GM21737 (cell line): Measurements from ENCODE around the gene MFAP4.

Experiments used
- ATAC-seq: cut with Tn5 transposase; IDR thresholded peaks from one replicate; pipeline ENCODE4 v1.9.1; 2021; ENCODE audit warnings: mild to moderate bottlenecking, moderate library complexity; ENCODE audit not compliant: unreplicated experiment

Gene MFAP4

DNA sequence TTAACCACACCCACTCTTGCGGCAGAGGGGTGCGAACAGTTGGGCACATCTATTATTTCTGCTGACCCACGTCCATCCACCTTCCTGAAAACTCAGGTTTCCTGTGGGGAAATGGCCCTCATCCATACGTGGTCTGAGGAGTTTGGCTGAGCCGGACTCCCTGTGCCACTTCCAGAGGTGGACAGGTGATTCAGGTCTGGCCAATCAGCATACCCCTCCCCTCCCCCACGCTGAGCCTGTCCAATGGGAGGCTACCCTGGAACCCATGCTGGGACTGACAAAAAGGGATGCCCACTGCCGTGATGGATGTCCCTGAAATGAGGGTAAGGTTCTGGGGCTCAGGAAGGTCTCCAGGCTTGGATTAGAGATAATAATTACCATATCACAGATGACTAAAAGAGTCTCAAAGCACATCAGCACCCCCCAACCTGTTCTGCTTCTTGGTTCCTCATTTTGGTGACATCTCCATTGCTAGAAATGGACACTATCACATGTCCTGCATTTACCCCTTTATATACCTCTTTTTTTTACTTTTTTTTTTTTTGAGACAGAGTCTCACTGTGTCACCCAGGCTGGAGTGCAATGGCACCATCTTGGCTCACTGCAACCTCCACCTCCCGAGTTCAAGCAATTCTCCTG is 14.0 kb downstream of the MFAP4 start:
- ATAC-seq = no peak

DNA sequence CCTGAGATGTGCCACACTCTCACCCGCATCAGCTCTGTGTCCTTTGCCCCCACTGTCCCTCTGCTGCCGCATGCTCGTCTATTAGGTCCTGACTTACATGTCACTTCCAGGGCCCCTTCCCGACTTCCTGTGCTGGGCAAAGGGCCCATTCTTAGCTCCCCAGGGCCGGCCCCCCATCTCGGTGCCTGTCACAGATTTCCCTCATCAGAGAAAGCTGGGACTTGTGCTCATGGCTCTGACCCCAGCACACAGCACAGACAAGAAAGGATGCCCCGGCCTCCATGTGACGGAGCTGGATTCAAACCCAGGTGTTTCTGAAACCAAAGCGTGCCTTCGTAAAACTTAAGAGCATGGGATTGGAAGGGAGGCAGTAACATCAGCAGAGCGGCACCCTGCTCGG is 14.6 kb downstream of the MFAP4 start:
- ATAC-seq = no peak

DNA sequence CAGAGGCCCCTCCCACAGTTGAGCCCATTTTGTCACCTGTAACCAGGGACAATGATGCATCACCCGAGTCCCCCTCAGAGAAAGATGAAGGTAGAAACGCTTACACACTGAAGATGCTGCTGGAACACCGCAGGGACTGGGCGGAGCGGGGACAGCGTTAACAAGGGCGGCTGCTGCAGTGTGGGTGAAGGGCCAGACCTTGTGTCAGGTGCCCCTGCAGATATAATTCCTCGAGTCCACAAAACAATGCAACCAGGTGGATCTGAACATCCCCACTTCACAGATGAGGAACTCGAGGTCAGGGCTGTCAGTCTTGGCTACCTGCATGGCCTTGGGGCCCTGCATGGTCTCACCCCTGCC is 15.0 kb downstream of the MFAP4 start:
- no peak for ATAC-seq

DNA sequence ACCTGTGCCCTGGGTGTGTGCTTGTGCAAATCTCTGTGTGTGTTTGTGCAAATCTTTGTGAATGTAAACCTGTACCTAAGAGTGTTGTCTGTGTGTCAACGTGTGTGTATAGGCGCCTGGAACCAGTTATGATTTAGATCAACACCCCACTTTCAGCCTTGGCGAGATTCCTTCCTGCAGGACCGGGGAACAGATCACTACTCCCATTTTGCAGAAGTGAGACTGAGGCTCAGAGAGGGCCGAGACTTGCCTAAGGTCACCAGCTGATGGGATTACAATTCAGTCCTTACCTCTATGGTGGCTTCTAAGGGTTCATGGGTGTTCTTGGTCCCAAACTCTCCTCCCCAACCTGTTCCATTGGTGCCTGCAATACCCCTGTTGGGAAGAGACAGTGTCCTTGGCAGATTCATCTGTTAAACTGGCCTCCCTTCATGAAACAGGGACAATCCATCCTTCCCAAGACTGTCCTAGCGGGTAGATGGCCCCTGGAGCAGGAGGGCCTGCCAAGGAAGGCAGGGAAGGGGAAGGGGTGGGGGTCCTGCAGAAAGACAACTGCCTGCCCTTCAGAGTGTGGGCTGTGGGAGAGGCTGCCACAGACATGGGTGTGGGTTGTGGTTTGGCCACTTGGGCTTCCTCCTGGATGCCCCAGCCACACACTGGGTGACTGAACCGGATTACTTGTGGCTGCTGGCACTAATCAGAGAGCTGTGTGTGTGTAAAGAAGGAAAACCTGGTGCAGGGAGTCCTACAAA is 15.6 kb downstream of the MFAP4 start:
- no peak for ATAC-seq

DNA sequence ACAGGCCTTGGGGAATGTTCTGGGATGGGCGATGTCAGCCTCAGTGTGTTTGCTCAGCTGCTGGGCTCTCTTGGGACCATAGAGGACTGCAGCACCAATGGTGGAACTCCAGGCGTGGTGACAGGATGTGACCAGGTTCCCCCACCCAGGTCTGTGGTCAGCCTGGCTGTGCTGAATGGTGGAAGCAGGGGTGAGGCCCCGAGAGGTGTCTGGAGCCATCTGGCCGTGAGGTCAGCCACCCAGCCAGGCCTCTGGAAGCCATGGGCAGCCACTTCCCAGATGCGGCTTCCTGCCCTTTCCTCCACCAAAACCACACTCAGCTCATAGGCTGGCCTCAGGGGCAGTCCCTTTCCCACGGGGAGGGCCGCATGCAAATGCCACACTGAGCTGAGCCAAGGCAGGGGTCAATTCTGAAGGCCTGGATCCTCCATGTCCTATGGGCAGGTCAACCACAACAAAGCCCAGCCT is 16.5 kb downstream of the MFAP4 start:
- peak; percentile 48 for ATAC-seq

DNA sequence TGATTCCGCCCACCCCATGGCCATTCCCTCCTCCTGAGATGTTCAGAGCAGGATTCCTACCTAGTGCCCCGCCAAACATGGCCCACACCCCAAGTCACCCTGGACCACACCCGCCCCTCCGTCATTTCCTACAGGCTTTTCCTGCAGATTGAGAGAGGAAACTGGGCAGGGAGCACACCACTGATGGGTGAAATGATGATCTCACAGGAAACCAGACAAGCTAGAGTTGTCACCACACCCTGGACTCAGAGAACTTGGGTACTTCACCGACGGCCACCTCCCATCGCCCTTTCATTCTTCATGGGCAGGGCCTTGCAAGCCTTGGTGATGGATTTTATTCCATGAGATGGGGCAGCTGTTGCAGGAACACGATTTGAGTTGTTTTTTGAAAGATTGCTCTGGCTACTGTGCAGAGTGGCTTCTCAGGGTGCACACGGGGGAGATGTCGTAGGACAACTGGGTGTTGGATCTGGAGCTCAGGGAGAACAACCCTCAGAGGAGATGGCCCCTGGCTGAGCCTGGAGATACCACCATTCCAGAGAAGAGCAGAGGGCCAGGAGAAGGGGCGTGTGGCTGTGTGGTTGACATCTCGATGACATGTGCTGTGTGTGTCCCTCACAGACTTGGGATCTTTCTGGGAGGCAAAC is 17.0 kb downstream of the MFAP4 start:
- no peak for ATAC-seq

DNA sequence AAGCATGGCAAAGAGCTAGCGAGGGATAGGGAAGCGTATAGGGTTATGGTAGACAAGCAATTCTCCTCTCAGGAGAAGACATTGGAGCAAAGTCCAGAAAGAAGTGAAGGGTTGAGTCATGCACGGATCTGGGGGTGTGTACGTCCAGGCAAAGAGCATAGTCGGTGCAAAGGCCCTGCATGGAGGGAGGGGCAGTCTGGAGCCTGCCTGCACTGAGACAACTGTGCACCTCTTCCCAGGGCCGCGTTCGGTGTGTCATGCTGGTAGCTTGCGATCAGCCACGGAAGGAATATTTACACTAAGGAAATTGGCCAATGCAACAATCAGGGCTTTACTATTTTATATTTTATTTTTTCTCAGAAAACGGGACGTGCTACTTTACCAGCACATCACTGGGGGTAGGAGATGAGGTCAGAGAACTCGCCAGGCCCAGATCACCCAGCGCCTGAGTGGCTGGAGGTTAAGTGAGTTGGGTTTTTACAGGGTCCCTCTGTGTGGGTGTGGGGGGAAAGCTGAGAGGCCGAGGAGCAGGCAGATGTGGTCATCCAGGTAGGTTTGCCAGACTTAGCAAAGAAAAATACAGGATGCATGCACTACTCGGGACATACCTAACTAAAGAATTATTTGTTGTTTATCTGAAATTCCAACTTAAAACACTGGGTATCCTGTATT is 17.7 kb downstream of the MFAP4 start:
- no peak for ATAC-seq

DNA sequence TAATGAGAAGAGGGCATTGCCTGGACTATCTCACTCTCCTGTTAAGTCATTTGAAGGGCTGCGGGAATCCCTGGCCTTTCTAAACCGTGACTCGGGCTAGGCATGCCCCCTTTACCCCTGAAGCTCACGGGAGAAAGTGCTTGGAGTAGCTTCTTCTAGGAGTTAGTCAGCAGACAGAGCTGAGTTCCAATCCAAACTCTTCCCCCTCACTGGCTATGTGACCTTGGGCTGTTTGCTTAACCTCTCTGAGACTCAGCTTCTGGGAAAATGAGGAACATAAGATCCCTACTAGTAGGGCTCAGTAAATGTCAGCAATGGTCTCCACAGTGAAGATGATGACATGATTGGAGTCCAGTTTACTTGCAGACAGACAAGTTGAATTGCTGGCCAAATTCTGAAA is 18.8 kb downstream of the MFAP4 start:
- ATAC-seq = no peak

DNA sequence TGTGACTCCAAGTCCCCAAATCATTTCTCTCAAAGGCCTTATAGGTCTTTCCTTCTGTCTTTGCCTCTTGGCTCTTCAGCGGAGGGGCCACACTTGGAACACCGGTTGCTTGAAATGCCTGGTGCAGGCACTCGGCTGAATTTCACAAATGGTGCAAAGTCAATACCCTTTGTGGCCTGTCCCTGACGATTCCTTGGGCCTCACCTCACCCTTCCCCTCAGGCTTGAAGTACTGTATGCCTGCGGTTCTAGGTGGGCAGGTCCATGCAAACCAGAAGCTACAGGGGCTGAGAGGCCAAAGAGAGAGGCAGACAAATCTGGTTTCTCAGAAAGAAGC is 20.4 kb downstream of the MFAP4 start:
- no peak for ATAC-seq

DNA sequence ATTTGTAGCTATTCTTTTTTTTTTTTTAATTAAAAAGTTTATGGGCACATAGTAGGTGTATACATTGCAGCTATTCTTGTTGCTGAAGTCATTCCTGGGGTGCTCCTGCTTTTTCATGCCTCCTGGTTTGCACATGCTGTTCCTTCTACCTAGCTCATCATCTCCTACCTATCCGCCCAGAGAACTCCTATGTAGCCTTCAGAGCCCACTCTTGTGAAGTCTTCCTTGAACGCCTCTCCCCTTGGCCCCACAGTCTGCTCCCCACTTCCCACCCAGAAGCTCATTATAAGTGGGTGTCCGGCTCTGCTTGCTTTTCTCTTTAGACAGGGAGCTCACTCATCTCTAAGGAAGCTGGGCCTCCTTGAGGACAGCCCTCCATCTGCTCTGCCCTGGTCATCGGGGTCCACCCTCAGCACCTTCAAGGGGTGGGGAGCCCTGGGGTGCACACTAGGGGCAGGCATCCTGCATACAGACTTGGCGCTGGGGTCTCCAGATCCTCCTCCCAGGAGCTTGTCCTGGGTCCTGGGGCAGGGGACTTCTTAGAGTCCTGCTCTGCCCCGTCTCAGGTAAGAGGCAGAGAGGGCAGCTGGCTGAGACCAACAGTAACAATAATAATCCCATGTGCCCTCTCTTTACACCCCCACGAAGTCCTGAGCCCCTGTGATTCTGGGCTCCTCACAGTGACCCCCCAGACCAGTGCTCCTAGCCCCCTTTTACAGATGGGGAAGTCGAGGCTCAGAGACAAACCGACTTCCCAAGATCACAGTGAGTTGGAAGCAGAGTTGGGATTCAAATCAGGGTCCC is 21.0 kb downstream of the MFAP4 start:
- no peak for ATAC-seq

DNA sequence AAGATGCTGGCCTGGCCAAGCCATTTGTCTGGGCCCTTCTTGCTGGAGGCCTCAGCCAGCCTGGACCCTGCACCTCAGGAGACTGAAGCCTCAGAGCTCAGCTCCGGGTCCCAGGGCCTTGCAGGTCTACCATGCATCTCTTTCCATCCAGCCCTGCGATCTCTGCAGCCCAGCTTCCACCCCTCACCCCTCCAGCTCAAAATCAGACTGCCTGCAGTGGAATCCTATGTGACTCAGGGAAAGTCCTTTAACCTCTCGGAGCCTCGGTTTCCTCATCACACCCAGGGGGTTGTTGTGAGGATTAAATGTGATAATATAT is 21.5 kb downstream of the MFAP4 start:
- ATAC-seq = no peak

DNA sequence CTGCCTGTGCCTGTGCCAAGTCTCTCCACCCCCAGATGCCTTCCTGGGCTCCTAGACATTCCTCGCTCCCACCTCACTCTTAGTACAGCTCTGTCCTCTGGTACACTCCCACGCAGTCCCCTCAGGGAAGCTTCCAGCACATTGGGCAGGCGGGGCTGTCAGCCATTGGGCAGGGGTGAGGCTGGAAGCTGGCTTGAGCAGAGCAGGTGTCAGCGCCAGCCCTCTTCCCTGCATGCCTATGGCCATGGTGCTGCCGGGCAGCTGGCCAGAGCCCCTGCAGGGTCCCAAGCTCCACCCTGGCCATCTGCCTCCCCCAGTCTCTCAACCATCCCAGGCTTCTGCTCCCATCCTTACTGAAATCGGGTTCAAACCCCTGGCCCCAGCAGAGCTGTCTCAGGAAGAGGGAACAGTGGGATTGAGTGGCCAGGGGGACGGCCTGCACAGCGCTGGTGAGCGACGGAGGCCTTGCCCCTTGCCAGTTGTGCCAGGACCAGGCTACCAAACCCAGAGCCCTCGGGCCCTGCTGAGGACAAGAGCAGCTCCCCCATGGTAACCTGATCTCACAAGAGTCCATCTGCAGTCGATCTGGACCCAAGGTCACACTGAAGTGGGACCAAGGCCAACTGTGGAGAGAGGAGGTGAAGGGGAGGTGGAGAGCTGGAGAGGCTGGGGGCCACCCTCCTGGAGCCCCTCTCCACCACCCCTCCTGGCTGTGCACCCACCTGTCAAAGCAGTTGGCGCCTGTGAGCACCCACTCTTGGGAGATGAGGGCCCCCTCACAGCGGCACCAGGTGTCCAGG is 22.1 kb downstream of the MFAP4 start:
- ATAC-seq = no peak

DNA sequence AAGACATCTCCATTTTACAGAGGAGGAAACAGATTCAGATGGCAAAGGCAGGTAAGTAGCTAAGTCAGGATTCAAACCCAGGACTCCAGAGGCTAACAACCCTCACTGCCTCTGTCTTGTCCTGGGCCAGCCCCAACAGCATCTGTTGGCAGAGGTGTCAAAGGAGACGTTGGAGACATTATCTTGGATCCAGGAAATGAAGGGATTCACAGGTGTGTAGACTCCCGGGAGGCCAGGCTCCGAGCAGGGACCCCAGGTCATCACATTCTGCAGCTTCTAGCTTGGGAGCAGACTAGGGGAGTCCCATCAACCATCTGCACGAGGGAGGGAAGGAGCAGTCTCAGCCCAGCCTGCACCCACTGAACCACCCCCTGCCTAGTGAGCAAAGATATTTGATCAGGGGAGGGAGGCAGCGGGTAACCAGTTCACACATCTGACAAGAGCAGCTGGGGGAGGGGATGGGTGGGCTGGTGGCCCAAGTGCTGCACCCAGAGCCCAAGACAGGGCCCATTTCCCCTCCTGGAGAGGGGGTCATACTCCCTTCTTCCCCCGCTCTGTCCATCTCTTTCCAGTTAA is 23.4 kb downstream of the MFAP4 start:
- no peak for ATAC-seq

DNA sequence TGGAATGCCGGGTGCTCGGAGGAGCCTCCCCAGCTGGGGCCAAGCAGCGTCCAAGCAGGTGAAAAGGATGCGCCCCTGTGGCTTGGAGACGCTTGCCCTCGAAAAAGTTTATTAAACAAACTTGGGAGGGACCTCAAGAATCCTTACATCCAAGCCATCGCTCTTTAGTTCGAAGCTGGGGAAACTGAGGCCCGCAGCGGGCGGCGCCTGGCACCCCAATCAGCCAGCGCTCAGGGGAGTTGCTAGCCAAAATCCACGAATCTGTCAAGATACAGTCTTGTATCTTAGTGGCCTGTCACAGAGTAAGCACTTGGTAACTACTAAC is 23.9 kb downstream of the MFAP4 start:
- no peak for ATAC-seq

DNA sequence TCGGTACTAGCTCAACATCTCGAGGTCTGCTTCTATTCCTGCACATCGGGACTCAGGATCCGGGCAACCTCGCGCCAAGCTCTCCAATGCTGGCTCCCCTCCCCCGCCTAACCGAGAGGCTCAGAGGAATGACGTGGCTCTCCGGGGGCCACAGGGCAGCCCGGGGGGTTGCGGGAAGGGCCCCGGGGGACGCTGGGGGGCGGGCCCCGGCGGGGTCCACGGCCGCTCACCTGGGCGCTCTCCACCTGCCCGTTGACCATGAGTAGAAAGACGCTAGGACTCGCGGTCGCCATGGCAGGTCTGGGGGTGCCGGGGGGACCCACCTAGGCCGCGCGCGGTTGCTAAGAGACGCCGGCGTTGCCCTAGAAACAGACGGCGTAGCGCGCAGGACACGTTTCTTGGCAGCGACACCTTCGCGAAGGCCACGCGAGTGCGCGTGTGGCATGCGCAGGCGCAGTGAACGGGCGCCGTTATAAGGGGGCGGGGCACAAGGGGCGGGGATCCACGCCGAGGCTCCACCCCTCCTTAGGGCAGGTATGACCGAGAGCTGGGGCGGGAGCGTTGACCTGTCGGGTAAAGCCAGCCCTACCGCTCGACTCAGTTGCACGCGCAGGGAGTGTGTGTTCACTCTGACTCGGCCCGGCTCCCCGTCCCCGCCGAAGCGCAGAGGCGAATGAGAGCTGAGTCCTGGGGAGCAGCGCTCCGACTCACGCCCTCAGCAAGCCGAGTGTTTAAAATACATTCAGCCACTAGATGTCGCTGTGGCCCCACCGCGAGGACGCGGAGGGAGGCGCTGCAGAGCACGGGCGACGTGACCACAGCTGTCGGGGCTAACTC is 24.5 kb downstream of the MFAP4 start, which contains the start of gene B9D1:
Gene B9D1 (minus strand): TSS at position 447 of the 837 bp plus-strand sequence. CDS start 154 bp downstream, at position 293.
- ATAC-seq = peak; percentile 74

DNA sequence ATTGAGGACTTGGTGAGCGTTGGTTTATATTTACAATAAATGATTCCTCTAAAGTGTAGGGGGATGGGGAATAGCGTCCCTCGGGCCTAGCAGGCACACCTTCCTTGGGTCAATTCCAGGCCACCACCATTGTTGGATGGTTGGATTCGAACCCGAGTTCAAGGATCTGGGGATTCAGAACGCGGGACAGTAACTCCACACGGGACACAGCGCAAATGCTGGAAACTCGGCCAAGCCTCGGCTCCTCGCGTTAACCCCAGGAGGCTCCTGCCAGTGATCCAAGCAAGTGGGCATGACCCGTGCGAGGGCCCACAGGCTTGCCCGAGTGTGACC is 25.1 kb downstream of the MFAP4 start:
- ATAC-seq = no peak

DNA sequence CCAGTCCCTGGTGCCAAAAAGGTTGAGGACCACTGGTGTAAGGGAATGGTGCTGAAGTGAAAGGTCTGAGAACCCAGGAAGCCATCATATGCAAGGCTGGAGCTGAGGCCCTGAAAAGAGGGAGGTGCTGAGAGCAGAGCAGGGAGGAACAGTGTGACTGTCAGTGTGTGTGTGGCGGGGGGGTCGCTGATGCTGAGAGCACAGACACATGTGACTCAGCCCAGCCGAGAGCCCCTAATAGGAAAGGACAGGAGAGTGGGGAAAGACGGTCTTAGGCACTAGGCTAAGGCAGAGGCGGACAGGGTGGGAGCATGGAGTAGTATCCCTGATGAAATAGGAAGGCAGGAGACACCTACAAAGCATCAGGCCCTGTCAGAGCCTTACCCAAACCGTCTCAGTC is 25.7 kb downstream of the MFAP4 start:
- no peak for ATAC-seq

DNA sequence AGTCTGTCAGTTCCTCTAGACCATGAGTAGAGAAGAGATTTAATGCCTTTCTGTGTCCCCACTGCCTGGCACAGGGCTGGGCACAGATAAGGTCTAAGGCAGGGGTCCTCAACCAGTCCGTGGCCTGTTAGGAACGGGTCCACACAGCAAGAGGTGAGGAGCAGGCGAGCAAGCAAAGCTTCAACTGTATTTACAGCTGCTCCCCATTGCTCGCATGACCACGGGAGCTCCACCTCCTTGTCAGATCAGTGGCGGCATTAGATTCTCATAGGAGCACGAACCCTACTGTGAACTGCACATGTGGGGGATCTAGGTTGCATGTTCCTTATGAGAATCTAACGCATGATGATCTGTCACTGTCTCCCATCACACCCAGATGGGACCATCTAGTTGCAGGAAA is 26.2 kb downstream of the MFAP4 start:
- no peak for ATAC-seq

DNA sequence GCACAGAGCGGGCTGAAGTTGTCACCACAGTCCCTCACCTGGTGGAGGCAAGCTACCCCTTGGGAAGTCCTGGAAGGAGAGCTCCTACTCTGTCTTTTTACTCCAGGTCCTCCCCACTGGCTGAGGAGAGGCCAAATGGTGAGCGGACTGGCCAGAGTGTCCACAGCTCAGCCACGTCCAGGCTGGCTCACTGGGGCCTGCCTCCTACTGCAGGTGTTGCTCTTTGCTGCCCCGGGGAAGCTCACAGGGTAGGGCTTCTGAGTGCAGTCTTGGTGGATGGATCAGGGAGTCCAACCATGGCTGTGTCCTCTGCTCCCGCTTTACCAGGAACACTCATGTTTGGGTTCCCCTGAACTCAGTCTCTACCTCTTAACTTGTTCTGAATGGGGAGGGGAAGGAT is 27.1 kb downstream of the MFAP4 start:
- ATAC-seq = no peak
